MCF 10A (cell line): ENCODE measurements around the gene USH2A. TPM values are rescaled to one million over a fixed set of nuclear protein-coding genes. Genes with fewer than 3 reads are reported as not detected.
A peak's percentile ranks its signal among the peaks of the same experiment; 100 is the strongest.

ENCODE experiments used
- BruUV-seq: library from RNA; stranded (reverse); fragments of 400-500 nt; replicated peaks from 2 replicates; lab custom pipeline; 2021; lab: Mats Ljungman, UMichigan
- CTCF ChIA-PET: fragments of 300-600 bp; sonication (Branson Sonifier 250); formaldehyde crosslinking; extraction: SDS; loops from one replicate; lab custom pipeline; 2021; ENCODE audit warnings: antibody characterized with exemption, inconsistent platforms; lab: Yijun Ruan, JAX
- POLR2A ChIA-PET: fragments of 300-600, 350-650 bp; sonication (Branson Sonifier 250); formaldehyde crosslinking; extraction: SDS; loops from one replicate; lab custom pipeline; 2020; ENCODE audit warnings: antibody characterized with exemption, inconsistent platforms; lab: Yijun Ruan, JAX
- DNase-seq: peaks from one replicate; pipeline ENCODE4 v3.0.0-alpha.2; 2018; ENCODE audit not compliant: unreplicated experiment
- H3K27ac Mint-ChIP-seq: one replicate; pipeline ENCODE4 v1.8.0; 2022; ENCODE audit warnings: mild to moderate bottlenecking, low read depth, mixed read lengths; ENCODE audit not compliant: unreplicated experiment
- H3K27me3 Mint-ChIP-seq: one replicate; pipeline ENCODE4 v1.8.0; 2022; ENCODE audit warnings: mixed read lengths; ENCODE audit not compliant: insufficient read depth, unreplicated experiment
- H3K36me3 Mint-ChIP-seq: one replicate; pipeline ENCODE4 v1.8.0; 2022; ENCODE audit warnings: mild to moderate bottlenecking, moderate library complexity, mixed read lengths; ENCODE audit not compliant: insufficient read depth, unreplicated experiment
- H3K4me1 Mint-ChIP-seq: one replicate; pipeline ENCODE4 v1.8.0; 2022; ENCODE audit warnings: mixed read lengths; ENCODE audit not compliant: insufficient read depth, unreplicated experiment
- H3K4me3 Mint-ChIP-seq: one replicate; pipeline ENCODE4 v1.8.0; 2022; ENCODE audit warnings: mild to moderate bottlenecking, moderate library complexity, mixed read lengths; ENCODE audit not compliant: unreplicated experiment
- H3K9me3 Mint-ChIP-seq: one replicate; pipeline ENCODE4 v1.8.0; 2022; ENCODE audit warnings: mixed read lengths; ENCODE audit not compliant: unreplicated experiment
- CTCF ChIP-seq: fragments of 200-600 bp; IDR thresholded peaks from one replicate; pipeline ENCODE4 v1.8.0; 2022; ENCODE audit warnings: antibody characterized with exemption, mild to moderate bottlenecking; ENCODE audit not compliant: unreplicated experiment
- intact Hi-C: fragments of 100-400 bp; cut with micrococcal nuclease; formaldehyde crosslinking; loops from 2 replicates; pipeline ENCODE4 v1.14.1; 2022
- total RNA-seq: library from RNA; stranded (reverse); gene quantifications from 2 replicates; pipeline ENCODE4 v1.2.3, GENCODE V29; 2022

Gene USH2A
- total RNA-seq, 1 experiment from 2014 or later, result not detected

GRCh38 chr1:215636258-215636965, 786.8 kb downstream of the USH2A start:
- intact Hi-C loops, result no loop called here
- DNase-seq, result peak; percentile 64
- no TSS peak for BruUV-seq
- peaks cover 24% of the 10 kb centered on the region for H3K4me1 Mint-ChIP-seq
- peak overlapping the region; percentile 61 for H3K27ac Mint-ChIP-seq
- no peaks in the 10 kb centered on the region for H3K9me3 Mint-ChIP-seq
- peak overlapping the region; percentile 6 for H3K4me3 Mint-ChIP-seq
- no peak for TF ChIP-seq CTCF
- ChIA-PET POLR2A (interaction anchor here (1.0 kb wide), 1 partner anchor 8 kb away, joined by 3 read pairs; no protein-coding TSS in a partner anchor), CTCF (interaction anchor here (1.9 kb wide), 1 partner anchor 30 kb away, joined by 6 read pairs; no protein-coding TSS in a partner anchor)
- H3K27me3 Mint-ChIP-seq, result no peaks in the 10 kb centered on the region
- H3K36me3 Mint-ChIP-seq, result no peaks in the 10 kb centered on the region

- no peak for DNase-seq
- intact Hi-C loops, result no loop called here
- no peak for TF ChIP-seq CTCF
- no TSS peak for BruUV-seq
- Mint-ChIP-seq H3K27ac (no peak overlapping the region), H3K36me3 (no peaks in the 10 kb centered on the region), H3K27me3 (no peaks in the 10 kb centered on the region), H3K4me1 (peaks cover 30% of the 10 kb centered on the region), H3K9me3 (no peaks in the 10 kb centered on the region), H3K4me3 (no peak overlapping the region)
- ChIA-PET CTCF (interaction anchor here (1.9 kb wide), 1 partner anchor 29 kb away, joined by 6 read pairs; no protein-coding TSS in a partner anchor), POLR2A (interaction anchor here (0.5 to 1.0 kb wide), 2 partner anchors 9 to 1085 kb away, joined by 3 read pairs; partner anchors contain the start of gene PTPN14)
Measured at GRCh38 chr1:215635827-215636226, 787.4 kb downstream of the USH2A start.

GRCh38 chr1:215631489-215631888, 791.8 kb downstream of the USH2A start:
- Mint-ChIP-seq H3K27ac (no peak overlapping the region), H3K9me3 (no peaks in the 10 kb centered on the region), H3K27me3 (no peaks in the 10 kb centered on the region), H3K4me3 (peak overlapping the region; percentile 7), H3K36me3 (peaks cover 5% of the 10 kb centered on the region), H3K4me1 (peaks cover 24% of the 10 kb centered on the region)
- intact Hi-C loops, result no loop called here
- ChIA-PET POLR2A (interaction anchor here (1.1 to 1.6 kb wide), 4 partner anchors 8 to 46 kb away, joined by 3 to 7 read pairs (median 4); no protein-coding TSS in a partner anchor), CTCF (interaction anchor here (0.6 to 1.2 kb wide), 6 partner anchors 8 to 848 kb away, joined by 3 to 5 read pairs (median 3); no protein-coding TSS in a partner anchor)
- no peak for TF ChIP-seq CTCF
- BruUV-seq, result no TSS peak
- DNase-seq, result peak; percentile 99

- Mint-ChIP-seq H3K27me3 (no peaks in the 10 kb centered on the region), H3K9me3 (no peaks in the 10 kb centered on the region), H3K4me3 (no peak overlapping the region), H3K4me1 (peaks cover 20% of the 10 kb centered on the region), H3K27ac (no peak overlapping the region), H3K36me3 (peaks cover 5% of the 10 kb centered on the region)
- ChIA-PET CTCF (interaction anchor here (0.7 to 1.2 kb wide), 5 partner anchors 10 to 977 kb away, joined by 3 to 5 read pairs (median 4); no protein-coding TSS in a partner anchor), POLR2A (interaction anchor here (0.6 to 1.6 kb wide), 5 partner anchors 9 to 45 kb away, joined by 3 to 5 read pairs (median 4); no protein-coding TSS in a partner anchor)
- no peak for TF ChIP-seq CTCF
- intact Hi-C loops, result no loop called here
- no TSS peak for BruUV-seq
- no peak for DNase-seq
Measured at GRCh38 chr1:215631040-215631439, 792.2 kb downstream of the USH2A start.
